Activated naive CD8-positive, alpha-beta T cell treated with anti-CD3 and anti-CD28 coated beads, Interleukin-2, amount 10 ng/mL, durations not matched to agents 7 days and 5 days (primary cell): ENCODE results near the gene TNS3. TPM values are rescaled to one million over a fixed set of nuclear protein-coding genes. Genes with fewer than 3 reads are reported as not detected.

Experiments
- ATAC-seq: fragments of 150-1000 bp; cut with Tn5 transposase; one replicate; pipeline ENCODE4 v1.10.0; 2021; ENCODE audit warnings: low read depth, moderate library complexity
- POLR2A ChIA-PET: fragments of 350-600 bp; sonication (Branson Sonifier 250); formaldehyde crosslinking; loops from one replicate; lab custom pipeline; 2021; ENCODE audit warnings: antibody characterized with exemption; lab: Charles Lee
- DNase-seq: peaks from one replicate; pipeline ENCODE4 v3.0.0; 2021
- H3K27ac Mint-ChIP-seq: one replicate; pipeline ENCODE4 v1.8.0; 2022; ENCODE audit warnings: mild to moderate bottlenecking, mixed read lengths
- H3K27me3 Mint-ChIP-seq: one replicate; pipeline ENCODE4 v1.8.0; 2022; ENCODE audit warnings: mild to moderate bottlenecking, moderate library complexity, mixed read lengths
- H3K36me3 Mint-ChIP-seq: one replicate; pipeline ENCODE4 v1.8.0; 2021; ENCODE audit warnings: mild to moderate bottlenecking, mixed read lengths
- H3K4me1 Mint-ChIP-seq: one replicate; pipeline ENCODE4 v1.8.0; 2021; ENCODE audit warnings: mixed read lengths
- H3K4me3 Mint-ChIP-seq: one replicate; pipeline ENCODE4 v1.8.0; 2022; ENCODE audit warnings: mild to moderate bottlenecking, moderate library complexity, mixed read lengths
- H3K9me3 Mint-ChIP-seq: one replicate; pipeline ENCODE4 v1.8.0; 2021; ENCODE audit warnings: mixed read lengths
- total RNA-seq, 2 experiments: library from RNA; stranded (reverse); gene quantifications; one replicate each; pipeline ENCODE4 v1.2.3, GENCODE V29; 2021

TNS3 gene
- total RNA-seq, 2 experiments from 2014 or later, result 1.1 to 2.0 TPM

DNA sequence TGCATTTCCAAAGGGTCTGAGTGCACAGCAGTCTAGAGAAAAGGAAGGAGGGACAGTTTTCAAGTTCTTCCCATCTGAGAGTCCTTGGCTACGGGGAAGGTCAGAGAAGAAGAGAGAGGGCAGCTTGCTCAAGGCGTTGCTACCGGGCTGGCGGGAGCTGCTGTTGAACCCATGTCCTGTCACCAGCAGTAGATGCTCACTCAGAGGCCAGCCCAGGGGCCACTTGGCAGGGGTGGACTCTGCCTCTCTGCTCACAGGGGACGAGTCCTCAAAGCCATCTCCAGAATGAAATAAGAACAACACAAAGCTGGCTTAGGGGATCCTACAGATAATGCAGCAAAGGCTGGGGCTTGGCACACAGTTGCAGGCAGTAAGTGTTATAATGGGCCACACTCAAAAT, 231.5 kb downstream of the TNS3 start:
- no peak for ATAC-seq
- Mint-ChIP-seq H3K4me1 (no peaks in the 10 kb centered on the region), H3K27me3 (no peaks in the 10 kb centered on the region), H3K27ac (no peak overlapping the region), H3K9me3 (no peaks in the 10 kb centered on the region), H3K36me3 (no peaks in the 10 kb centered on the region), H3K4me3 (no peak overlapping the region)
- no peak for DNase-seq
- POLR2A ChIA-PET, result no interaction called here

DNA sequence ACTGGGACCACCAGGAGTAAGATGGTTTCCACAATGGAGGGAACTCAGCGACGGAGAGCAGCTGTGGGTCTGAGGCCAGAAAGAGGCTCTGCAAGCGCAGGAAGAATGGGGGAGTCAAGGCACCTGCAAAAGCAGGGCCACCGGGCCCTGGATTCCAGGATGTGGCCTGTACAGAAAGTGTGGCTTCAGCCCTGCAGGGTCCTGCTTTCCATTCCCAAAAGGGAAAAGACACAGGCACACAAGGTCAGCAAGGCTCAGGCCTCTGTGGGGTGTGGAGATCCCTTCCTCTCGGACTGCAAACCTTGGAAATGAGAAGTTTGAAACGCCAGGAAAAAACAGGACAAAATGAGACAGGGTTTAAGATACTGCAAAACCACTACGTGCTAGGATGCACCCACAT, 232.5 kb downstream of the TNS3 start:
- Mint-ChIP-seq H3K9me3 (no peaks in the 10 kb centered on the region), H3K27me3 (no peaks in the 10 kb centered on the region), H3K4me3 (no peak overlapping the region), H3K27ac (no peak overlapping the region), H3K36me3 (no peaks in the 10 kb centered on the region), H3K4me1 (no peaks in the 10 kb centered on the region)
- DNase-seq (no peak), ATAC-seq (no peak)
- POLR2A ChIA-PET, result no interaction called here

DNA sequence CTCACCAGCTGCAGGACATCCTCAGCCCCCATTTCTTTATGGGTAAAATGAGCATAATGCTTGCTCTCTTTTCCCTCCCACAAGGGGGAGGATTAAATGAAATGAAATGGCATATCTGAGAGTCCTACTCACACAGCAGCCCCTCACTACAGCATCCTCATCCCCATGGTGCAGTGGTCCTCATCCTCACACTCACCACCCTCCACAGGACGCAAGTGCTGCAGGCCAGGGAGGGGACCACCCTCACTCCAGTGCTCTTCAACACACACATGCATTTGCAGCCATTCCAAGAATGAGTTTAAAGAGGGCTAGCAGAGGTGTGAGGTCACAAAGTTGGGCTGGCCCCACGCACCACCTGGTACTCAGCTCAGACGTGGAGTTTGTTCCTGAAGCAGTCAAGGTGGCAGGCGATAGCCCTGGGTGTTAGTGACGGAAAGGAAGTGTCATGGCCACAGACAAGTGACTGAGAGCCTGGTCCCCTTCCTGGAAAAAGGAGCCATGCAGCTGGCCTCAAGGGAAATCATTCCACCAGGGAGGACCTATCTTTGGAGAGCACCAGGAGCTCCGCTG, 234.0 kb downstream of the TNS3 start:
- ATAC-seq, result no peak
- Mint-ChIP-seq H3K27me3 (no peaks in the 10 kb centered on the region), H3K4me3 (no peak overlapping the region), H3K36me3 (no peaks in the 10 kb centered on the region), H3K9me3 (no peaks in the 10 kb centered on the region), H3K4me1 (no peaks in the 10 kb centered on the region), H3K27ac (no peak overlapping the region)
- DNase-seq, result no peak
- POLR2A ChIA-PET, result no interaction called here

DNA sequence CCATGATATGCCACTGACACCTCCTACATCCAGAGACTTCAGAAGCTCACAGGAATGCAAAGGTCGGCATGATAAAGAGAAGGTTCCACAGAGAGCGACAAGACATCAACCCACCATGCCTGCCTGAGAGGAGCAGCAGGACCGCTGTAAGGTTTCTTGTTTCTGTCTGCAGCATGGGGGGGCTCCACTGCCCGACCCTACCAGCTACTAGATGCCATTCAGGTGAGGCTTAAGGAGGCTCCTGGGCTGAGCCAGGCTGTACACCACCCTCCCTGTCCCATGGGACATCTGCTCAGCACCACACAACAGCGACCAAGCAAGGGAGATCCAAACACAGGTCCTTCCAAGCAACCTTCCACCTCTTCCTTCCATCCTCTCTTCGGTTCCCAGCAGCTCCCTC, 234.6 kb downstream of the TNS3 start:
- H3K36me3 Mint-ChIP-seq, result no peaks in the 10 kb centered on the region
- H3K9me3 Mint-ChIP-seq, result no peaks in the 10 kb centered on the region
- POLR2A ChIA-PET, result no interaction called here
- DNase-seq, result no peak
- no peaks in the 10 kb centered on the region for H3K4me1 Mint-ChIP-seq
- H3K27me3 Mint-ChIP-seq, result no peaks in the 10 kb centered on the region
- H3K27ac Mint-ChIP-seq, result no peak overlapping the region
- ATAC-seq, result no peak
- no peak overlapping the region for H3K4me3 Mint-ChIP-seq

DNA sequence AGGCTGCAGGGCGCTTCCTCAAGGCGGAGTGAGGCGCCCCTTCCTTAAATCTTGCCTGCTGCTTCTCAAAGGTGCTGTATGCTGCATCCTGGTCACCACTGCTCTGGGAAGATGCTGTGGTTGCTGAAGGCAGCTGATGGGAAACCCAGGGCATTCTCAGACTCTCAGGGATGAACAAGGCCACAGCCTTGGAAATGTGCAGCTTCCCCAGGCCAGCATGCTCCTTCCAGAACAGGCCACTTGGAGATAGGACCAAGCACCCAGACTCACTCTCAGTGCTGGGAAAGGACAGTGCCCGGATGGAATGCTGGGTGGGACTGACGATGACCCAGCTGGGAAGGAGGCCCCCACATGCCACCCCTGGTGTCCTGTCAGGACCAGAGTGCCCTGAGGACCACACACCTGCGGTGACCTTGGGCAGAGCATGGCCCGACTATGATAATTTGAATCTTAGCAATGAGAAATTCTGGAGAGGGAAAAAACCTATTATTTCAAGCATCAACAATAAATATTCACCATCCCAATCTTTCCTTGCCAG, 235.5 kb downstream of the TNS3 start:
- Mint-ChIP-seq H3K4me3 (no peak overlapping the region), H3K27me3 (peaks cover 5% of the 10 kb centered on the region), H3K9me3 (no peaks in the 10 kb centered on the region), H3K4me1 (no peaks in the 10 kb centered on the region), H3K27ac (no peak overlapping the region), H3K36me3 (no peaks in the 10 kb centered on the region)
- ATAC-seq (no peak), DNase-seq (no peak)
- POLR2A ChIA-PET, result no interaction called here

DNA sequence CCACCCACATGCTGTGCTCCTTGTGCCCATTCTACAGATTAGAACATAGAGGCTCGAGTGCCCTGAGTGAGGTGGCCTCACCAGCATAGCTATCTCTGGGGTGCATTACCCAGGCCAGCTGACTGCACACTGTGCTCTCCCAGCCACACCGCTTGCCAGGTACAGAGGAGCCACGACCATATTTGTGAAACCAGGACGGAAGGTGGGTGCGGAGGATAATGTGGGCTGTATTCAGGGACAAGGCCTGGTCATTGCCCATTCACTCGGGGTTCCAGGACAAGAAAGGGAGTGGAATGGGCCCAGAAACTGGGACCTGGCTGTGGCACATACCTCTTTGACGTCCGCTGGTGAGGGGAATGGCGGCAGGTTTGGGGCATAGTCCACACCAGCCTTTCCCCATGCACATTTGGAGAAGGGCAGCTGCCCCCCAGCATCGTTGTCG, 236.0 kb downstream of the TNS3 start:
- Mint-ChIP-seq H3K36me3 (no peaks in the 10 kb centered on the region), H3K27ac (no peak overlapping the region), H3K27me3 (peaks cover 6% of the 10 kb centered on the region), H3K9me3 (no peaks in the 10 kb centered on the region), H3K4me1 (no peaks in the 10 kb centered on the region), H3K4me3 (no peak overlapping the region)
- ATAC-seq, result no peak
- POLR2A ChIA-PET, result no interaction called here
- DNase-seq, result no peak

DNA sequence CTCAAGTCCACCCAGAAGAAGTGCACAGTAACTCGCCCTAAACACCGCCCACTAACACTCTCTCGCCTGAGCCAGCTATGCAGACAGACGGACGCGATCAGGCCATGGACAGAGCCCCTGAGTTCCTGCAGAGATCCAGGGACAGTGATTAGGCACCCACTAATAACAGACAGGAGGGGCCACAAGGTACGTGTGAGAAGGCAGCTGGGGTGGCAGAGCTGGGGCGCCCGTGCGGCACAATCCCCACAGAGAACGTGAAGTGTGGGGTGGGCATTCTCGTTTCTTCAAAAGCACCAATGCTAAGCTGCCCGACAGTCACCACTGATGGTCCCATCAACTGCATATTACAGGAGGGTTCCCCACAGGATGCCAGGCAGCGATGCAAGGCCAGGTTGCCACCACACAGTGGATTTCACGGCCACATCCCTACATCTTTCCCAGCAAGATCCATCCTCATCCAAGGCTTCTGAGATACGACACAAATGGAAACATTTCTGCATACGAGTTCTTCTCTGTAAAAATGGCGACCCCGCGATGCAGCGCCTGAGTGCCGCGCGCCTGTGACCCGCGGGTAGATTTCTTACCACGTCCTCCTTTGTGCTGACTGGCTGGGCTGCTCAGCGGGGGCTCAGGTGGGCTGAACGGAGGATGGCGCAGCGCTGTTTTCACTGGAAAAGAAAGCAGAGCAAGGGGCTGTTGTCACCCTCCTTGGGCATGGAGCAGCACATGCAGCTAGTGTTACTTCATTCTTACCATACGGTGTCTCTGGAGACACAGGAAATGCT, 237.5 kb downstream of the TNS3 start:
- H3K36me3 Mint-ChIP-seq, result no peaks in the 10 kb centered on the region
- no peak for ATAC-seq

DNA sequence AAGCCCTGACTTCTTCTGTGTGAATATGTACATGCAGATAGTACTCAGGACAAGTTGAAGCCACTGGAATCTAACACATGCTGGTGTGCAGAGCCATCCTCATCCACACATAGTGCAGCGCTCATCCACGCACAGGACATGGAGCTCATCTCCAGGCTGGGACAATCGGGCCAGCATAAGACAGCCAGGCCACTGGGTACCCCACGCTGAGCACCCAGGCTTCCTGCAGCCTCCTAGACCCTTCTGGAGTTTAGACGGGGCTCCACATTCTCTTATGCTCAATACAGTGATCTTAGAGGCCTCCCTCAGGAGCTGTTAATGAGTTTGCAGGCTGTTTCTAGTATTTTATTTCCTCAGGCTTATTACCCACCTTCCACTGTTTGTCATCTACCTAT, 238.9 kb downstream of the TNS3 start:
- Mint-ChIP-seq H3K27me3 (peaks cover 6% of the 10 kb centered on the region), H3K4me1 (no peaks in the 10 kb centered on the region), H3K4me3 (no peak overlapping the region), H3K36me3 (no peaks in the 10 kb centered on the region), H3K27ac (no peak overlapping the region), H3K9me3 (no peaks in the 10 kb centered on the region)
- ATAC-seq, result no peak
- no peak for DNase-seq
- POLR2A ChIA-PET, result no interaction called here

More for the DNA sequence above, 237.5 kb downstream of the TNS3 start:
- Mint-ChIP-seq H3K27ac (no peak overlapping the region), H3K27me3 (peaks cover 6% of the 10 kb centered on the region), H3K4me1 (no peaks in the 10 kb centered on the region), H3K9me3 (no peaks in the 10 kb centered on the region), H3K4me3 (no peak overlapping the region)
- POLR2A ChIA-PET, result no interaction called here
- DNase-seq, result no peak

DNA sequence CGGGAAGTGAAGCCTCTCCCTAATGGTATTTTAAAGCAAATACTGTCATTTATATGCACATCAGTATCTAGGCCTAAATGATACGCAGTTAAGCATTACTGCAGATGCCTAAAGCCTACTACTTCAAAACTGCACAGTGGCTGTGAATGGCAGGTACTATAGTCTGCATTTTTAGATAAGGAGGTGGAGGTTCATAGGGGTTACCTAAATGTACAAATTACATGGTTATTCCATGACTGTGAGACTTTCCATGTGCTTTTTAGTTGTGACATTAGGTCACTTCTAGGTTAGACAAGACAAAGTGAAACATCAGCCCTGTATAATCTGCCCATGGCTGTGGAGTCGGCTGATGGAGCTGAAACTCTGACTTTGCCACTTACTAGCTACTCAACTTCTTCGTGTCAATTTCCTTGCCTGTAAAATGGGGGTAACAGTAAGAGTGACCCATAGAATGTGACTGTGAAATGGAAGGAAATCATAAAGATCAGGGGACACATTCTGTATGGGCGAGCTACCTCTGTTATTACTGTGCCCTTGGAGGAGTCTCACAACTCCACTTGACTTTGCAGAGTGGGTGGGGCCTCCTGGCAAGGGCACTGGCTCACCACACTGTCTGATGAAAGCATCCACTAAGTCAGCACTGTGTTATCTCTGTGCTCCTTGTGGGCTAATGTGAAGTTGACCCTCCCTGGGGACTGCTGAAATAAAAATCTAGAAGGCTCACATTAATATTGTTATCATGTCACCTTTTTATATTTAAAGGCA, 239.4 kb downstream of the TNS3 start:
- DNase-seq, result no peak
- H3K36me3 Mint-ChIP-seq, result no peaks in the 10 kb centered on the region
- POLR2A ChIA-PET, result no interaction called here

DNA sequence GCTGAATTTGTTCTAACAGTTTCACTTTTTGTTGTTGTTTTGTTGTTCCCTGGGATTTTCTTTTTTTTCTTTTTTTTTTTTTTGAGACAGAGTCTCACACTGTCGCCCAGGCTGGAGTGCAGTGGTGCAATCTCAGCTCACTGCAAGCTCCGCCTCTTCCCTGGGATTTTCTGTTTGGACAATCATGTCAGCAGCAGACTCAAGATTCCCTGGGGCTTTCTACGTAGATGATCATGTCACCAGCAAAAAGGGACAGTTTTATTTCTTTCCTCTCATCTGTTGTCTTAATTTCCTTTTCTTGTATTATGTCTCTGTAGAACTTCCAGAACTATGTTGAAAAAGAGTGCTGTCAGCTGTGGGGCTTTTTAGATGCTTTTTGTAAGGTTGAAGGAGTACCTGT, 241.4 kb downstream of the TNS3 start:
- DNase-seq (no peak), ATAC-seq (no peak)
- Mint-ChIP-seq H3K27me3 (peaks cover 6% of the 10 kb centered on the region), H3K4me1 (no peaks in the 10 kb centered on the region), H3K27ac (no peak overlapping the region), H3K36me3 (no peaks in the 10 kb centered on the region), H3K4me3 (no peak overlapping the region), H3K9me3 (no peaks in the 10 kb centered on the region)
- POLR2A ChIA-PET, result no interaction called here

More for the DNA sequence above, 239.4 kb downstream of the TNS3 start:
- no peak for ATAC-seq
- H3K27me3 Mint-ChIP-seq, result peaks cover 6% of the 10 kb centered on the region
- H3K27ac Mint-ChIP-seq, result no peak overlapping the region
- H3K4me3 Mint-ChIP-seq, result no peak overlapping the region
- H3K4me1 Mint-ChIP-seq, result no peaks in the 10 kb centered on the region
- no peaks in the 10 kb centered on the region for H3K9me3 Mint-ChIP-seq

DNA sequence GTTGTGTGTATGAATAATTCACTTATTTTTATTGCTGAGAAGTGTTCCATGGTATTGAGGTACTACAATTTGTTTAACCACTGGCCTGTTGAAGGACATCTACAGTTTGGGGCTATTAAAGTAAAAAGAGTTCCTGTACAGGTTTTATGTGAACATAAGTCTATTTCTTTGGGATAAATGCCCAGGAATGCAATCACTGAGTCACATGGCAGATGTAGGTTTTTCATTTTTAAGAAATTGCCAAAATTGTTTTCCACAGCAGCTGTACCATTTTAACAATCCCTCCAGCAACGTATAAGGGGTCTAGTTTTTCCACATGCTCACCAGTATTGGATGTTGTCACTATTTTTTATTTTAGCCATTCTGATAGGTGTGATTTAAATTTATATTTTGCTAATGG, 243.9 kb downstream of the TNS3 start:
- Mint-ChIP-seq H3K36me3 (no peaks in the 10 kb centered on the region), H3K4me1 (no peaks in the 10 kb centered on the region), H3K9me3 (no peaks in the 10 kb centered on the region), H3K4me3 (no peak overlapping the region), H3K27me3 (peaks cover 6% of the 10 kb centered on the region), H3K27ac (no peak overlapping the region)
- ATAC-seq, result no peak
- POLR2A ChIA-PET, result no interaction called here
- no peak for DNase-seq

DNA sequence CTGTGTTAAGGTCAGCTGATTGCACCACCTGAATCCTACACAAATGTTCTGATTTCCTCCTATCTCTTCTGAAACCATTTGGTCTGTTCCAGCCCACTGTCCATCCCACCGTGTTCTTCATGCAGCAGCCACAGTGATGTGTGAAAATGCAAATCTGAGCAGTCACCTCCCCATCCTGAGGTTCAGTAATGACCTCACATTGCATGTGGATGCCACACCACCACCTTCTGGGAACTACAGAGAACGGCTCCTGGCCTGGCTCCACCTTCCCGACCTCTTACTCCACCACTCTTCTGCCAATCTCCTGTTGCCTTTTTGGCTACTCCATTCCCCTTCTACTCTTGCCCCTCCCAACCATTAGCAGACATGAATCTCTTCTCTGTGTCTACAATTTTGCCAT, 244.4 kb downstream of the TNS3 start:
- H3K4me3 Mint-ChIP-seq, result no peak overlapping the region
- POLR2A ChIA-PET, result no interaction called here

DNA sequence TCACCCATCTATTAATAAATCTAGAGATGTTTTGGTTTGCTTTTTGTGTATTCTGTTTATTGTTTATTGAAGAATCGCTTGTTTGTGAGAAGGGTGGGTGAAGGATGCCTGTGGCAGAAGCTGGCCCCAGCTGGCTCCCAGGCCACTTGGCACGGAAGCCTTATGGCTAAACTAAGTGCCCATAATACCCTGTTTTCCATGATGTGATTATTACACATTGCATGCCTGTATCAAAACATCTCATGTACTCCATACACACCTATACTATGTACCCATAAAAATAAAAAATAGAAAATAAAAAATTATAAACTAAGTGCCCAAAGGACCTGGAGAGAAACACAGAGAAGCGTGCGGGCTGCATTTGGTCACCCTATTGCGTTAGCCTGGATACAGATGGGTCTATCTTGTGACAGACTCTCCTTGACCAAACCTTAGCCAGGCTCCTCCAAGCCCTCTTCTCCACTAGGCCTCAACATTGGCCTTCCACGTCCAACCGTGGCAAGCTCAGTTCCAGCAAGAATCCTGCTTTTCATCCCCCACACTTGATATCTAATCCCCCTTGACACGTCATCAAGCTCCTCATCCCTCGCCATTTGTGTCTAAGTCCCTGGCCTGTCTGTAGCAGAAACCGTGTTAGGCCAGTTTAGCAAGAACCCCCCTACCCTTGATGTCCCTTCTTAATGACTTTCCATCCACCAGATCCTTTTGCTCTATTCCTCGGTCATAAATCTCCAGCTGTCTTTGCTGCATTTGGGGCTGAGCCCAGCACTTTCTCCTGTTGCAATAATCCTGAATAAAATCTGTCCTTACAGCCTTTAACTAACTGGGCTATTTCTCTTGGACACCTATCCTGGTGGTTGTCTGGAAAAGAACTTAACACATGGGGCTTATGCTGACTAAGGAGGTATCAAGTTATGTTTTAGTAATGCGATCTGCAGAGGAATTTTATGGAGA, 245.2 kb downstream of the TNS3 start:
- Mint-ChIP-seq H3K4me1 (no peaks in the 10 kb centered on the region), H3K36me3 (no peaks in the 10 kb centered on the region), H3K27me3 (peaks cover 3% of the 10 kb centered on the region), H3K27ac (no peak overlapping the region), H3K4me3 (no peak overlapping the region), H3K9me3 (no peaks in the 10 kb centered on the region)
- no peak for DNase-seq
- POLR2A ChIA-PET, result no interaction called here
- ATAC-seq, result no peak

More for the DNA sequence above, 244.4 kb downstream of the TNS3 start:
- Mint-ChIP-seq H3K27ac (no peak overlapping the region), H3K27me3 (peaks cover 6% of the 10 kb centered on the region), H3K9me3 (no peaks in the 10 kb centered on the region), H3K4me1 (no peaks in the 10 kb centered on the region), H3K36me3 (no peaks in the 10 kb centered on the region)
- ATAC-seq (no peak), DNase-seq (no peak)
